B cell (primary cell): ENCODE results near the gene NR1D1. TPM values are rescaled to one million over a fixed set of nuclear protein-coding genes. Genes with fewer than 3 reads are reported as not detected.

Source experiments
- ATAC-seq: fragments of 200-7000 bp; cut with Tn5 transposase; one replicate; pipeline ENCODE4 v1.10.0; 2021; ENCODE audit warnings: low read depth, mild to moderate bottlenecking, moderate number of reproducible peaks, moderate library complexity
- CTCF ChIA-PET: fragments of 350-600 bp; sonication (Branson Sonifier 250); formaldehyde crosslinking; loops from one replicate; lab custom pipeline; 2021; ENCODE audit warnings: antibody characterized with exemption, inconsistent platforms; lab: Charles Lee
- POLR2A ChIA-PET: fragments of 350-600 bp; sonication (Branson Sonifier 250); formaldehyde crosslinking; loops from one replicate; lab custom pipeline; 2021; ENCODE audit warnings: antibody characterized with exemption; lab: Charles Lee
- DNase-seq: peaks from one replicate; pipeline ENCODE4 v3.0.0; 2013
- H2AFZ ChIP-seq: 2 replicates; pipeline ENCODE4 v1.6.1; 2012; ENCODE audit warnings: mild to moderate bottlenecking, low read depth, low read length; ENCODE audit not compliant: insufficient read depth, poor library complexity, severe bottlenecking
- H3K27ac ChIP-seq, 2 donors: 1 replicate in 1 of 2; 2 replicates in 1 of 2; pipeline ENCODE4 v1.5.1; 2012 to 2013; ENCODE audit warnings: low read length in 2 of 2, mild to moderate bottlenecking in 2 of 2, moderate library complexity in 1 of 2
- H3K27me3 ChIP-seq, 4 experiments: fragments of 200-600 bp in 1 of 4; sonication (generic) in 1 of 4; replicated peaks in 1 of 4; 1 replicate in 2 of 4; 2 replicates in 2 of 4; pipeline versions ENCODE4 v1.6.1 to v1.7.0; 2013 to 2016; ENCODE audit warnings: low read length in 3 of 4, mild to moderate bottlenecking in 2 of 4, mixed read lengths in 1 of 4, moderate library complexity in 1 of 4; ENCODE audit not compliant: insufficient read depth in 4 of 4, control insufficient read depth in 3 of 4; ENCODE audit errors: control extremely low read depth in 1 of 4
- H3K36me3 ChIP-seq, 2 experiments: replicated peaks in 1 of 2; 1 replicate in 1 of 2; 2 replicates in 1 of 2; pipeline versions ENCODE4 v1.6.1 to v1.7.1; 2013; ENCODE audit warnings: low read length in 1 of 2; ENCODE audit not compliant: insufficient read depth in 2 of 2, control insufficient read depth in 1 of 2; ENCODE audit errors: control extremely low read depth in 1 of 2, extremely low read depth in 1 of 2
- H3K4me1 ChIP-seq, 2 donors: fragments of 200-600 bp in 1 of 2; sonication (generic) in 1 of 2; 1 replicate in 1 of 2; 2 replicates in 1 of 2; pipeline versions ENCODE4 v1.5.1 to v1.6.1; 2013 to 2017; ENCODE audit warnings: low read length in 2 of 2; ENCODE audit not compliant: control insufficient read depth in 2 of 2, insufficient read depth in 2 of 2
- H3K4me2 ChIP-seq: replicated peaks from 2 replicates; pipeline ENCODE3; 2012; ENCODE audit warnings: mild to moderate bottlenecking, low read depth, low read length; ENCODE audit not compliant: poor library complexity, severe bottlenecking
- H3K4me3 ChIP-seq, 5 experiments: fragments of 200-600 bp in 1 of 5; sonication (generic) in 1 of 5; 1 replicate in 3 of 5; 2 replicates in 2 of 5; pipeline versions ENCODE4 v1.5.1 to v1.7.0; 2011 to 2016; ENCODE audit warnings: low read length in 4 of 5, mild to moderate bottlenecking in 4 of 5, low read depth in 2 of 5, control low read depth in 1 of 5, moderate library complexity in 1 of 5; ENCODE audit not compliant: insufficient read depth in 1 of 5; ENCODE audit errors: control extremely low read depth in 1 of 5, extremely low read depth in 1 of 5
- H3K79me2 ChIP-seq: fragments of 200-600 bp; sonication (generic); one replicate; pipeline ENCODE4 v1.6.0; 2016; ENCODE audit warnings: low read length; ENCODE audit not compliant: control insufficient read depth, insufficient read depth
- H3K9ac ChIP-seq: fragments of 200-600 bp; sonication (generic); 2 replicates; pipeline ENCODE4 v1.6.1; 2017; ENCODE audit warnings: mild to moderate bottlenecking, low read length, moderate library complexity
- H3K9me3 ChIP-seq, 3 donors: one replicate each; pipeline versions ENCODE4 v1.6.1 to v1.7.1; 2013; ENCODE audit warnings: low read length in 2 of 3; ENCODE audit not compliant: control insufficient read depth in 2 of 3, insufficient read depth in 1 of 3; ENCODE audit errors: control extremely low read depth in 1 of 3
- H4K20me1 ChIP-seq: 2 replicates; pipeline ENCODE4 v1.6.0; 2012; ENCODE audit warnings: mild to moderate bottlenecking, low read length; ENCODE audit not compliant: insufficient read depth, control insufficient read depth, poor library complexity, severe bottlenecking
- H3K27ac Mint-ChIP-seq: one replicate; pipeline ENCODE4 v1.8.0; 2021; ENCODE audit warnings: mixed read lengths
- H3K27me3 Mint-ChIP-seq: one replicate; pipeline ENCODE4 v1.8.0; 2021; ENCODE audit warnings: mixed read lengths
- H3K4me1 Mint-ChIP-seq: one replicate; pipeline ENCODE4 v1.8.0; 2021; ENCODE audit warnings: mixed read lengths
- H3K4me3 Mint-ChIP-seq: one replicate; pipeline ENCODE4 v1.8.0; 2021; ENCODE audit warnings: mixed read lengths
- H3K9me3 Mint-ChIP-seq: one replicate; pipeline ENCODE4 v1.8.0; 2022; ENCODE audit warnings: mixed read lengths; ENCODE audit not compliant: insufficient read depth
- CTCF ChIP-seq: fragments of 200-600 bp; IDR thresholded peaks from one replicate; pipeline ENCODE4 v1.8.0; 2022; ENCODE audit warnings: antibody characterized with exemption, mild to moderate bottlenecking
- EZH2 ChIP-seq: IDR thresholded peaks from 2 replicates; pipeline ENCODE4 v1.6.1; 2012; ENCODE audit warnings: borderline replicate concordance, low read depth, mild to moderate bottlenecking, moderate library complexity, low read length; ENCODE audit not compliant: insufficient read depth, poor library complexity, severe bottlenecking
- whole genome bisulfite sequencing: methylation state at CpG from one replicate; pipeline ENCODE4 v1.1.5; 2013; ENCODE audit warnings: missing lambda C conversion rate; ENCODE audit not compliant: insufficient coverage; 5-methylcytosine and 5-hydroxymethylcytosine counted together
- intact Hi-C: fragments of 100-400 bp; cut with micrococcal nuclease; formaldehyde crosslinking; loops from one replicate; pipeline ENCODE4 v1.10.0; 2022
- polyA plus RNA-seq: library from polyadenylated mRNA; depleted of rRNA; stranded (reverse); fragments of >200 nt; gene quantifications from 2 replicates; pipeline ENCODE4 v1.2.3, GENCODE V29; 2012
- total RNA-seq, 2 donors: library from RNA; stranded (reverse); fragments of 120-200 nt in 1 of 2; gene quantifications; 1 replicate in 1 of 2; 2 replicates in 1 of 2; pipeline versions ENCODE4 v1.2.3 to v1.2.4, GENCODE V29; 2013 to 2022

The NR1D1 gene
- total and polyA plus RNA-seq, 2 donors (not counting 1 experiment from before 2014, with no cell fraction given) = 6.7 to 7.7 TPM

- no peaks in the 10 kb centered on the region for H3K36me3 ChIP-seq
- H3K27ac Mint-ChIP-seq = no peak overlapping the region
- intact Hi-C loops = no loop called here
- H3K4me2 ChIP-seq = no peak overlapping the region
- no peak for ATAC-seq
- peaks cover 65% of the 10 kb centered on the region for H3K4me1 Mint-ChIP-seq
- WGBS = 91% methylated on average over 1 of the region's 3 CpGs
- no peak overlapping the region for H3K4me3 Mint-ChIP-seq
- H3K4me1 ChIP-seq = peaks cover 45 to 51% of the 10 kb centered on the region in 2 donors
- ChIA-PET POLR2A (interaction anchor here (0.5 kb wide), 1 partner anchor 53 kb away, joined by 6 read pairs; no protein-coding TSS in a partner anchor), CTCF (interaction anchor here (0.6 to 7.2 kb wide), 9 partner anchors 9 to 90 kb away, joined by 3 to 111 read pairs (median 4); partner anchors contain the start of gene CASC3)
- H3K9ac ChIP-seq = no peak overlapping the region
- H3K9me3 Mint-ChIP-seq = no peaks in the 10 kb centered on the region
- no peaks in the 10 kb centered on the region for H4K20me1 ChIP-seq
- H3K27me3 Mint-ChIP-seq = no peaks in the 10 kb centered on the region
- H3K79me2 ChIP-seq = no peaks in the 10 kb centered on the region
- H3K4me3 ChIP-seq = no peak overlapping the region
- H3K27me3 ChIP-seq = no peaks in the 10 kb centered on the region
- H3K27ac ChIP-seq = no peak overlapping the region
- DNase-seq = no peak
- H3K9me3 ChIP-seq = peaks cover 0 to 9% (median 0%) of the 10 kb centered on the region in 3 donors
- H2AFZ ChIP-seq = no peak overlapping the region
- TF ChIP-seq EZH2 = no peak
Observed at GRCh38 chr17:40103071-40103661, 2.8 kb upstream of the NR1D1 start.

GRCh38 chr17:40101367-40102210 lies 1.2 kb upstream of the NR1D1 start:
- peak overlapping the region in 1 of 5 experiments; percentile 91 for H3K4me3 ChIP-seq
- H4K20me1 ChIP-seq = no peaks in the 10 kb centered on the region
- peaks cover 0 to 9% of the 10 kb centered on the region in 2 experiments for H3K36me3 ChIP-seq
- H3K27ac ChIP-seq = no peak overlapping the region
- no peaks in the 10 kb centered on the region for H3K79me2 ChIP-seq
- H3K4me1 ChIP-seq = peaks cover 45 to 51% of the 10 kb centered on the region in 2 donors
- Mint-ChIP-seq H3K9me3 (no peaks in the 10 kb centered on the region), H3K4me1 (peaks cover 66% of the 10 kb centered on the region), H3K27ac (peak overlapping the region; percentile 54), H3K4me3 (peak overlapping the region; percentile 77), H3K27me3 (no peaks in the 10 kb centered on the region)
- H3K27me3 ChIP-seq = no peaks in the 10 kb centered on the region
- no peak for DNase-seq
- TF ChIP-seq CTCF = no peak
- no peak for TF ChIP-seq EZH2
- ChIA-PET CTCF (interaction anchor here (1.0 to 7.7 kb wide), 9 partner anchors 11 to 480 kb away, joined by 3 to 111 read pairs (median 8); partner anchors contain the start of genes CASC3, MED24 and THRA), POLR2A (interaction anchor here (0.8 to 1.3 kb wide), 5 partner anchors 15 to 39 kb away, joined by 3 to 7 read pairs (median 3); partner anchors contain the start of genes CASC3, MSL1 and THRA)
- H3K9ac ChIP-seq = peak overlapping the region; percentile 77
- peak overlapping the region; percentile 70 for H2AFZ ChIP-seq
- WGBS = 63% methylated on average over 3 of the region's 16 CpGs
- intact Hi-C loops = no loop called here
- peak overlapping the region; percentile 90 for H3K4me2 ChIP-seq
- H3K9me3 ChIP-seq = peaks cover 0 to 14% (median 0%) of the 10 kb centered on the region in 3 donors
- no peak for ATAC-seq
